HG03521 (cell line): ENCODE data around the gene CSGALNACT2.

Source experiments
- ATAC-seq: cut with Tn5 transposase; IDR thresholded peaks from one replicate; pipeline ENCODE4 v1.9.1; 2021; ENCODE audit warnings: mild to moderate bottlenecking, moderate library complexity; ENCODE audit not compliant: unreplicated experiment

The CSGALNACT2 gene

DNA sequence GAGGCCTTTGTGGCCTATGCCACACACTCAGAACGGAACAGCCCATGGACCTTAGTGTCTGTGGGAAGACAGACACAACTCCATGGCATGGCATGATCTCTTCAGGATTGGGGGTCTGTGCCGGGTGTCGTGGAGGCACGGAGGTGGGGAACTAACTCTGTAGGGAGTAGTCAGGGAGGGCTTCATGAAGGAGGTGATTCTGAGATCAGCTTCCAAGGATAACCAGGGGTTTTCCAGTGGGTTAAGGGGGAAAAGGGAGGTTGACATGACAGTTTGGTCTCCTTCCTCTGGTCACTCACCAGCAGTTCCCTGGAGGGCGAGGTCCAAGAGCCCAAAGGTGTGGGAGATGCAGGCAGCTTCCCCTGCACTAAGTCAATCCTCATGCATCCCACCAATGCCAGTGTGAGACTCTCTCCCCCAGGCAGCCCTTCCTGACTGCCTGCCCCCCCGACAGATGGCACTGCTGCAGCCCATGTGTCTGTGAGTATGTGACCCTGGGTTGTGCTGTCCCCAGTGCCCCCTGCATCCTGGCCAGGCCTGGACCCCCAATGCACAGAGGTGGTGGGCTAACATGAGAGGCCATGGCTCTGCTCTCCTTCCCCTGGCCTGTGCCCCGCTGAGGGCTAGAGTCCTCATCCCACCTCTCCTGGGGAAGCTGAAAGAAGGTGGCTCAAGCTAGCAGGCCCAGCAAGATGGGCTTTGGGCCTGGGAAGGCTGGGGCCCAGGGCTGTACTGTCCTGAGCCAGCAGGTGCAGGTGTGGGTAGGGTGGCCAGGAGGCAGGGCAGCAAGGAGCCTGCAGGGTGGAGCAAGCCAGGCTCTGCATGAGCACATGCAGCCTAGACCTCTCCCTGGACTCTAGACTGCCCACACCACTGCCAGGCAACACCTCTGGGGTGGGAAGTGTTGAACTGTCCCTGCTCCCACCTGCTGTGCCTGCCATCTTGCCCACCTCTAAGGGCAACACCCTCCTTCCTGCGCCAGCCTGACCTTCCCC is 88.9 kb downstream of the CSGALNACT2 start:
- ATAC-seq: no peak

GRCh38 chr10:43227911-43228782 is 89.9 kb downstream of the CSGALNACT2 start:
- ATAC-seq: no peak

GRCh38 chr10:43228783-43229207 is 90.5 kb downstream of the CSGALNACT2 start:
- ATAC-seq: no peak

DNA sequence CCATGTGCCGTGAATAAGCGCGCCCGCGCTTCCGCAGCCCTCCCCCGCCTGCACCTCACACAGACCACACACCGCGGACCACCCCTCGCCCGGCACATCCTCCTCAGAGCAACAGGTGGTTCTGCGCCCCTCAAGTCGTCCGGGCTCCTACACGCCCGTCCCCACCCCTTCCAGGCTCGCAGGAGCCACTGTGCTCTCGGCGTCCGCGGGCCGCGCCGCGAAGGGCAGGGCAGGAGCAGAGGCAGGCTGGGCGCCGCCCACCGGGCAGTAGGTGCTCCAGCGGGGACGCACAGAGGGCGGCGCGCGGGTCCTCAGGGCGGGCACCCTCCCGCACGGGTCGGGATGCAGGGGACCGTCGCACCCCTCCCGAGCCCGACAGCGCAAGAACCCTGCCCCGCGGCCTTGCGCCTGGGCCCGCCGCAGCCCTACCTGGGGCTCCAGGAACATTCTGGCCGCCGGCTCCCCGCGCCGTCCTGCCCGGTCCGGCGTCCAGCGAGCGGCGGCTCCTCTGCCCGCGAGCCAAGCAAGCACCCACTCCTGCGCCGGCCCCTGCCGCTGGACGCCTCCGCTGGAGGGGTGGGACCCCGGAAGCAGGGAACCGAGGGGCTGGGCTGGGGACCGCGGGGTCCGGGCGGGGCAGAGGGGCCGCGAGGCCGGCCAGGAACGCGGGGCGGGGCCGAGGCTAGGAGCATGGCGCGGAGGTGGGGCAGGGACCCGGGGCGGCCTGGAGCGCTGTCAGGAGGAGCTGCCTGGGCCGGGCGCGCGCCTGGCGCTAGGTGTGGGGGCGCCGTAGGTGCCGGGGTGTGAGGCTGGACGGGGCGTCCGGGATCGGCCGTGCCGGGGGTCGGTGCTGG is 91.2 kb downstream of the CSGALNACT2 start:
- no peak for ATAC-seq

GRCh38 chr10:43230101-43230908 is 92.1 kb downstream of the CSGALNACT2 start:
- ATAC-seq: no peak

DNA sequence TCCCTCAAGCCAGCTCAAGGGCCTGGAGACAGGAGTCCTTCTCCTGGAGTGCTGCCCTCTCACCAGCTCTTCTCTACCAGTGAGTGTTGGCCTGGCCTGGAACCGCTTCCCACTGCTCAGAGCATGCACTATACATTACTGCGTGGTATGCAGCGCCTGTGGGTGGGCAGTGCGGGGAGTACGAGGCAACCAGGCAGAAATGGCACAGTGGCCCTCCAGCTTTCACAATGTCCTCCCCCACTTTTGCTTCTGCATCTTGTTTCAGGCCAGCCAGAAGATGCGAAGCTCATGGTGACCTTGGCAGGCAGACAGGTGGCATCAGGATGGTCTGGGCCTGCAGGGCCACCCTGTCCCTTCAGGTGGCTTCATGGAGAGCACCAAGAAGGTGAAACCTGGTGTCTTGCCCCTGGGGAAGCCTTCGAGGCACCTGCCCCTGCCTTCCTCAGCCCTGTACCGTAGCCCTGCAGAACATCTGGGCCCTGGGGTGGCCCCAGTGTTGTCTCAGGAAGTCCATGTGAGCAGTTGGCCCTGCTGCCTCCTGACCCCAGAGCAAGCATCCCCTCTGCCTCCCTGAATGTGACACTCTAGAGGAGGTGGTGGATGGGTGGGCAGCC is 92.8 kb downstream of the CSGALNACT2 start:
- ATAC-seq: no peak

GRCh38 chr10:43231523-43232078 is 93.4 kb downstream of the CSGALNACT2 start:
- no peak for ATAC-seq

DNA sequence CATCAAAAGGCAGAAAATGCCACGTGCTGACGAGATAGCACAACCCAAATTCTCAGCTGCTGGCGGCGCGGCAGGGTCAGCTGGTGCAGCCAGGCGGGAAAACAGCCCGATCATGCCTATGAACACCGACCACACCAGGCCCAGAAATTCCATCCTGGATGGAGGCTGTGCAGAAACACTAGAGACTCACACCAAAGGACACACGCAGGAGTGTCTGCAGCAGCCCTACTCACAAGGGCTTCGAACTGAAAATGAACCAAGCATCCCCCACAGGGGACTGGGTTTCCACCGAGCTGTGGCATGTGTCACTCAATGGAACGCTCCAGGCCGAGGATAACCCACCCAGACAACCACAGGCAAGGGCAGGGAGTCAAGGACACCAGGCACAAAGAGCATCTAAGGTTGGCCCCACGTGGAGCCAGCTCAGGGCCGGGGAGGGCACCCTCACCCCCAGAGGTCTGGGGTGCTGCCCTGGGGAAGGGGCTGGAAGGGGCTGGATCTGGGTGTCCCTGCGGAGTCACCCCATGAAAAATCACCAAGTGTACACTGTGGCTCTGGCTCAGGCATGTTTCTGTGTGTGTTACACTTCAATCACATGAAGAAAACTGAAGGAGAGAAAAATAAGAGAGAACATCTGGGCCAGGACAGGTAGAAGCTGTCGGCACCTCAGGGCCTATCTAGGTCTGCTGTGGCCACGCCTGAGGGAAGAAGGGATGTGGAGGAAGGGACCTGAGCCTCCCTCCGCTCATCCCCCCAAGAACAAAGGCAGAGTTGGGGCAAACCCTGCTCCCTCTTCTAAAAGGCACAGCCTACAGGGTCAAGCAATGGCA is 95.6 kb downstream of the CSGALNACT2 start:
- ATAC-seq: no peak

- no peak for ATAC-seq
Measured at GRCh38 chr10:43234471-43235041, 96.3 kb downstream of the CSGALNACT2 start.
